ENCODE measurements around the gene MLPH. TPM values are rescaled to one million over a fixed set of nuclear protein-coding genes. Genes with fewer than 3 reads are reported as not detected.
A peak's percentile ranks its signal among the peaks of the same experiment; 100 is the strongest.

The MLPH gene
- total and polyA plus RNA-seq, 4 donors = 71.0 to 295 (median 192) TPM

DNA sequence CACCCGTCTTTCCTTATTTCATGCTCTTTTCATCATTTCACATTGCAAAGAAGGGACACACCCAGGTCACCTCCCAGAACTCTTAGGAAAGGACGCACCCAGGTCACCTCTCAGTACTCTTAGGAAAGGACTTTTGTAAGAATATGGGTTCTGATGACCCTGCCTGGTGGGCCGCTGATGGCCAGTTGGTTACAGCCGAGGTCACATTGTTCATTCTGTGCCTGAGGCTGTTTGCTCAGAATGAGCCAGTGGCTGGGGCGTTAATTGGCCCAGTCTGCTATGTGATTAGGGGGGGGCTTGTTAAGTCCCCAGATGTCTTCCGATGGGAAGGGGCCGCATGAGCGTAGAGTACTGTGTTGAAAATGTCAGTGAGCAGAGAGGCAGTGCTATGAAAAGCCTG lies 9.4 kb downstream of the MLPH start:
- Histone ChIP-seq H3K27ac (ENCODE audit: low read depth in 1 of 2, low read length in 1 of 2) (peak overlapping the region in 1 of 2 donors; percentile 61), H3K9me3 (ENCODE audit: control insufficient read depth in 4 of 4, insufficient read depth in 3 of 4, low read length in 3 of 4) (peaks cover 0 to 7% (median 4%) of the 10 kb centered on the region in 4 donors), H3K4me1 (ENCODE audit: control insufficient read depth in 5 of 5, insufficient read depth in 5 of 5, low read length in 5 of 5) (peaks cover 0 to 8% (median 7%) of the 10 kb centered on the region in 5 donors), H3K27me3 (ENCODE audit: control insufficient read depth in 3 of 3, insufficient read depth in 3 of 3, low read length in 2 of 3) (no peaks in the 10 kb centered on the region), H3K9ac (ENCODE audit: insufficient read depth in 1 of 2, low read length in 2 of 2) (no peak overlapping the region), H3K4me3 (no peak overlapping the region), H3K36me3 (ENCODE audit: control insufficient read depth in 4 of 4, insufficient read depth in 4 of 4, low read length in 4 of 4) (peaks cover 0 to 10% (median 0%) of the 10 kb centered on the region in 4 donors)
- DNase-seq (no peak), ATAC-seq (ENCODE audit: insufficient read depth, low FRiP score) (no peak)
- 81 to 88% methylated on average over 8 of the region's 8 CpGs for WGBS, 2 donors
- TF ChIP-seq CTCF (IDR thresholded peaks at IDR 0.05; ENCODE audit: control extremely low read depth, extremely low read depth) = no peak

DNA sequence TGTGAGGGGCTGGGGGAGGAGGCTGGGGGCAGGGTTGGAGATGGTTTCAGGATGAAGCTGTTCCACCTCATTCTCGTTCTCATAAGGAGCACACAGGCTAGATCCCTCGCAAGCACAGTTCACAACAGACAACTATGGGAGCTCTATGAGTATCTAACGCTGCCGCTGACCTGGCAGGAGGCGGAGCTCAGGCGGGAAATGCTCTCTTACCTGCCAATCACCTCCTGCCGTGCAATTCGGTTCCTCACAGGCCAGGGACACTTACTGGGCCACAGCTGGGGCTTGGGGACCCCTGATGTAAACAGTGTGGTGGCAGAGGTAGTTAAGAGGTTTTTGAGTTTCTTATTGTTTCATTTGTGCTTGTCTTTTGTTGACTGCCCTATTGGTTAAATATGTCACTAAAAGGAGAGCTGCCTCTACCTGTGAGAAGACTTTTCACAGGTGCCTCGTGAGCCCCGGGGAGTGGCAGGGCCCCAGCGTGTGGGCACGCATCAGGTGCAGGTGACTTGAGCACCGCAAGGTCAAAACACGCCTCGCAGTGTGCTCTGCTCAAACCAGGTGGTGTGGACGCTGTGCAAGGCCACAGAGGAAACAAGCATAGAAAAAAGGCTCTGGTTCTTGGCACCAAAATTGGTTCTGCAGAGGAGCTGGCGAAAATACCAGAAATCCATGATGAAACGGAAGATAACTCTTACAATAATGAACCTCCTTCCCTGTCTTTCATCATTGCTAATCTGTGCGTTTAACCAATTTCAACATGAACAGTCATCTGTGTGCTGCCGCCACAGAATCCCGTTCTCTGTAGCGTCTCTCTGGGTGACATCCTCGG lies 10.2 kb downstream of the MLPH start:
- H3K4me1 ChIP-seq (ENCODE audit: control insufficient read depth in 5 of 5, insufficient read depth in 5 of 5, low read length in 5 of 5) = peaks cover 0 to 8% (median 7%) of the 10 kb centered on the region in 5 donors
- 69 to 79% methylated on average over 23 of the region's 23 CpGs for WGBS, 2 donors
- H3K9ac ChIP-seq (ENCODE audit: insufficient read depth in 1 of 2, low read length in 2 of 2) = no peak overlapping the region
- DNase-seq = no peak
- H3K9me3 ChIP-seq (ENCODE audit: control insufficient read depth in 4 of 4, insufficient read depth in 3 of 4, low read length in 3 of 4) = no peaks in the 10 kb centered on the region
- ATAC-seq (ENCODE audit: insufficient read depth, low FRiP score) = no peak
- H3K27ac ChIP-seq (ENCODE audit: low read depth in 1 of 2, low read length in 1 of 2) = peak overlapping the region in 1 of 2 donors; percentile 61
- H3K27me3 ChIP-seq (ENCODE audit: control insufficient read depth in 3 of 3, insufficient read depth in 3 of 3, low read length in 2 of 3) = no peaks in the 10 kb centered on the region
- H3K36me3 ChIP-seq (ENCODE audit: control insufficient read depth in 4 of 4, insufficient read depth in 4 of 4, low read length in 4 of 4) = peaks cover 0 to 10% (median 0%) of the 10 kb centered on the region in 4 donors
- H3K4me3 ChIP-seq = no peak overlapping the region
- no peak for TF ChIP-seq CTCF (IDR thresholded peaks at IDR 0.05; ENCODE audit: control extremely low read depth, extremely low read depth)

GRCh38 chr2:237497838-237498186 lies 10.8 kb downstream of the MLPH start:
- peak overlapping the region in 1 of 2 donors; percentile 61 for H3K27ac ChIP-seq (ENCODE audit: low read depth in 1 of 2, low read length in 1 of 2)
- peaks cover 0 to 10% (median 0%) of the 10 kb centered on the region in 4 donors for H3K36me3 ChIP-seq (ENCODE audit: control insufficient read depth in 4 of 4, insufficient read depth in 4 of 4, low read length in 4 of 4)
- no peaks in the 10 kb centered on the region for H3K9me3 ChIP-seq (ENCODE audit: control insufficient read depth in 4 of 4, insufficient read depth in 3 of 4, low read length in 3 of 4)
- no peak overlapping the region for H3K4me3 ChIP-seq
- peaks cover 0 to 8% (median 7%) of the 10 kb centered on the region in 5 donors for H3K4me1 ChIP-seq (ENCODE audit: control insufficient read depth in 5 of 5, insufficient read depth in 5 of 5, low read length in 5 of 5)
- ATAC-seq (ENCODE audit: insufficient read depth, low FRiP score) (peak; percentile 27), DNase-seq (peak; percentile 53 to 72 (median 56))
- no peaks in the 10 kb centered on the region for H3K27me3 ChIP-seq (ENCODE audit: control insufficient read depth in 3 of 3, insufficient read depth in 3 of 3, low read length in 2 of 3)
- TF ChIP-seq CTCF (IDR thresholded peaks at IDR 0.05; ENCODE audit: control extremely low read depth, extremely low read depth) = no peak
- H3K9ac ChIP-seq (ENCODE audit: insufficient read depth in 1 of 2, low read length in 2 of 2) = no peak overlapping the region
- WGBS, 2 donors = 37 to 41% methylated on average over 10 of the region's 10 CpGs

Measured in lung (tissue), 12 donors.